BE2C (cell line): Measurements from ENCODE around the gene FAM181A.

Experiments used
- DNase-seq: peaks from one replicate; pipeline ENCODE4 v3.0.0-alpha.2; 2020
- H3K27me3 ChIP-seq: fragments of 250-450 bp; sonication (Bioruptor Pico); 2 replicates; pipeline ENCODE4 v1.5.1; 2020; ENCODE audit warnings: mild to moderate bottlenecking
- H3K36me3 ChIP-seq: fragments of 250-450 bp; sonication (Bioruptor Pico); 2 replicates; pipeline ENCODE4 v1.5.1; 2020; ENCODE audit warnings: mild to moderate bottlenecking
- H3K4me1 ChIP-seq: fragments of 250-450 bp; sonication (Bioruptor Pico); 2 replicates; pipeline ENCODE4 v1.5.1; 2020
- H3K4me3 ChIP-seq: 2 replicates; pipeline ENCODE4 v1.5.1; 2011; ENCODE audit warnings: low read depth, low read length
- H3K9me3 ChIP-seq: fragments of 250-450 bp; sonication (Bioruptor Pico); 2 replicates; pipeline ENCODE4 v1.5.1; 2020
- TF ChIP-seq, protein P1 (sequence below): IDR thresholded peaks from 2 replicates; pipeline ENCODE4 v1.5.1; 2012; ENCODE audit warnings: mild to moderate bottlenecking, low read depth, low read length

FAM181A gene

DNA sequence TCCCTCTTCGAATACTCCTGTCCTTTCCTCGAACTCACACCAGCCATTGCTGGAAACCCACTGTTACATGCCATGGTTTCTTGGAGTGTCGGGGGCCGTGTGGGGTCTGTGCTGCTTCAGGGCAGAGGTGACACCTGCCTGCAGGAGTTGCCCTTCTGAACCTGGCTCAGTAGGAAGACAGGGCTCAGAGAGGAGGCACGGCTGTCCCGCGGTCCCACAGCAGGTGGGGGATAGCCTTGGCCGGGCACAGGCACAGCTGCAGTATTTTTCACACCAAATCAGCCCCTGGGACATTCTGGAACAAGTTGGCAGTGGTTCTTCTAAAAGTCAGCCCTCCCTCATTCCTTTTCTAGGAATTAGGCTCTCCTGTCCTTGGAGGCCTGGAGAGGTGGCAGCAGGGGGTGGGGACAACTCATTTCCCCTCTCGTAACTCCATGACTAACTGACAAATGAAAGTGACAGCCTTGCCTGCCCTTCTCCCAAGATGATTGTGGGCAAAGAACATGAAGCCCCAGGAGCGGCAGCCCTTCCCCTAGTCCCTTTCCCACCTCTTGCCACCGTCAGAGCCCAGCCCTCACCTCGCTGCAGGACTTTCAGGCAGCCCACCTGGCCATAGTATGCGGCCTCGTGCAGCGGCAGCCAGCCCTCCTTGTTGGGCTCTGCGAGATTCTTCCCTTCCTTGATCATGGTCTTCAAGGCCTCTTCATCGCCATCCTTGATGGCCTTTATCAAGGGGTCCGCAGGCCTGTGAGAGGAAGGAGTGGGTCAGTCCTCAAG, 26.8 kb downstream of the FAM181A start:
- no peaks in the 10 kb centered on the region for H3K27me3 ChIP-seq
- DNase-seq = no peak
- TF ChIP-seq, protein P1, sequence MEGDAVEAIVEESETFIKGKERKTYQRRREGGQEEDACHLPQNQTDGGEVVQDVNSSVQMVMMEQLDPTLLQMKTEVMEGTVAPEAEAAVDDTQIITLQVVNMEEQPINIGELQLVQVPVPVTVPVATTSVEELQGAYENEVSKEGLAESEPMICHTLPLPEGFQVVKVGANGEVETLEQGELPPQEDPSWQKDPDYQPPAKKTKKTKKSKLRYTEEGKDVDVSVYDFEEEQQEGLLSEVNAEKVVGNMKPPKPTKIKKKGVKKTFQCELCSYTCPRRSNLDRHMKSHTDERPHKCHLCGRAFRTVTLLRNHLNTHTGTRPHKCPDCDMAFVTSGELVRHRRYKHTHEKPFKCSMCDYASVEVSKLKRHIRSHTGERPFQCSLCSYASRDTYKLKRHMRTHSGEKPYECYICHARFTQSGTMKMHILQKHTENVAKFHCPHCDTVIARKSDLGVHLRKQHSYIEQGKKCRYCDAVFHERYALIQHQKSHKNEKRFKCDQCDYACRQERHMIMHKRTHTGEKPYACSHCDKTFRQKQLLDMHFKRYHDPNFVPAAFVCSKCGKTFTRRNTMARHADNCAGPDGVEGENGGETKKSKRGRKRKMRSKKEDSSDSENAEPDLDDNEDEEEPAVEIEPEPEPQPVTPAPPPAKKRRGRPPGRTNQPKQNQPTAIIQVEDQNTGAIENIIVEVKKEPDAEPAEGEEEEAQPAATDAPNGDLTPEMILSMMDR = no peak
- H3K4me3 ChIP-seq = no peak overlapping the region
- H3K9me3 ChIP-seq = no peaks in the 10 kb centered on the region
- H3K4me1 ChIP-seq = no peaks in the 10 kb centered on the region
- no peaks in the 10 kb centered on the region for H3K36me3 ChIP-seq

DNA sequence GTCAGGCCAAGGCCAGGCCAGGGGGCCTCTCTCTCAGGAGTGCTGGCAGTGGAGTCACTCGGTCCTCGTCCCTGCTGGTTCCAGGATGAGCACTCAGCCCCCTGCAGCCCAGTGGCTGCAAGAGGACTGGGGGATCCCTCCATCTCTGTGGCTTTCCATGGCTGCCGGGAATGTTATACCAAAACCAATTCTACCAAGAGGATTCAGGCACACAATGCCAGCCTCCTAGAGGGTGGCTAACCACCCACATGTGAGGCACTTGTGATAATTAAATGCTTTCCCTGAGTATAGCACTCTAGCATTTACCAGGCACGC, 27.3 kb downstream of the FAM181A start:
- Histone ChIP-seq H3K4me3 (no peak overlapping the region), H3K4me1 (no peaks in the 10 kb centered on the region), H3K36me3 (no peaks in the 10 kb centered on the region), H3K9me3 (no peaks in the 10 kb centered on the region), H3K27me3 (no peaks in the 10 kb centered on the region)
- DNase-seq = no peak
- TF ChIP-seq, protein P1 = no peak

DNA sequence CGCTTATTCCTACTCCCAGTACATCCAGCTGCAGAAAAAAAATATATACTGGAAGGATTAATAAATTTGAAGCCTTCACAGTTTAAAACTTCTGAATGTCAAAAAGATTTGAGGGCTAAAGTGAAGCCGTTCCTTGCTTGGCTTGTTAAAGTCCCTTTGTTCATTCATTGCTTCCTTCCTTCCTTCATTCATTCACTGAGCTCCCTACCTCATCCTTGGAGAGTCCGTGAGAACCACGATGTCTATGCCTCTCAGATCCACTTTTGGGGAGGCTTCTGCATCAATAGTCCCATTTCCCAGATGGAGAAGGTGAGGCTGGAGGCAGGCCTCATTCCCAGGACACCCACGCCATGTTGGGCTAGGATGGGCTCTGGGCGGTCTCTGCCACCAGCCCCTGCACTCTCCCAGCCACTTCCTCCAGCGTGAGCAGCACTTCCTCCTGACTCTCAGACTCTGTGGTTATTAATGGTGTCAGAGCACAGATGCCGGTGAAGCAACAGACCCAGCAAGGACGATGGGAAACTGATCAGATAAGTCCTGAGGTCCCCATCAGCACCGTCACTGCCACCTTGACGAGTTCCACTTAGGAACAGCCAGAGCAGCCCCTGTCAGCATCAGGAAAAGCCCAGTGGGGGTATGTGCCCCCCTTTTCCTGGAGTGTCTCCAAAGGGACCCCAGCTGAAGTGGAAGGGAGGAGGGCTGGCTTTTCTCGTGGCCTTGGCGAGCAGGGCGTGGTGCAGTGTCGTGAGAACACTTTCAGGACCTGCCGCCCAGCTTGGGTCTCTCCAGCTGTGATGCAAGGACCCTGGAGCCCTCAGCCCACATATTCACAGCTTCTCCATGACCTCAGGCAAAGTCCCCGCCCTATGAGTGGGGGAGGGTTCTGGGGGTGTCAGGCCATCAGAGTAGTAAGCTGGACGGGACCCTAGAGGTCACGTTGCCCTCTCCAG, 28.0 kb downstream of the FAM181A start:
- H3K36me3 ChIP-seq = no peaks in the 10 kb centered on the region
- H3K27me3 ChIP-seq = no peaks in the 10 kb centered on the region
- H3K4me1 ChIP-seq = no peaks in the 10 kb centered on the region
- no peak for DNase-seq
- H3K4me3 ChIP-seq = no peak overlapping the region
- no peaks in the 10 kb centered on the region for H3K9me3 ChIP-seq
- TF ChIP-seq, protein P1 = no peak

GRCh38 chr14:93955850-93956481, 28.8 kb downstream of the FAM181A start:
- Histone ChIP-seq H3K4me1 (no peaks in the 10 kb centered on the region), H3K9me3 (no peaks in the 10 kb centered on the region), H3K4me3 (no peak overlapping the region), H3K27me3 (no peaks in the 10 kb centered on the region), H3K36me3 (no peaks in the 10 kb centered on the region)
- DNase-seq = no peak
- TF ChIP-seq, protein P1 = no peak

GRCh38 chr14:93956514-93957332, 29.6 kb downstream of the FAM181A start:
- Histone ChIP-seq H3K27me3 (no peaks in the 10 kb centered on the region), H3K4me3 (no peak overlapping the region), H3K4me1 (no peaks in the 10 kb centered on the region), H3K9me3 (no peaks in the 10 kb centered on the region), H3K36me3 (no peaks in the 10 kb centered on the region)
- TF ChIP-seq, protein P1 = no peak
- DNase-seq = no peak
